BJ (cell line): ENCODE data around the gene HM13. TPM values are rescaled to one million over a fixed set of nuclear protein-coding genes. Genes with fewer than 3 reads are reported as not detected.

ENCODE experiments used
- CTCF ChIA-PET: fragments of 350-600 bp; formaldehyde crosslinking; extraction: SDS; loops from one replicate; lab custom pipeline; 2021; ENCODE audit warnings: antibody characterized with exemption, inconsistent platforms; lab: Yijun Ruan, JAX
- POLR2A ChIA-PET: fragments of 300-600 bp; sonication (Branson Sonifier 250); formaldehyde crosslinking; extraction: SDS; loops from one replicate; lab custom pipeline; 2021; ENCODE audit warnings: antibody characterized with exemption; lab: Charles Lee
- DNase-seq: peaks from one replicate; pipeline ENCODE4 v3.0.0-alpha.2; 2011; ENCODE audit warnings: low read depth
- H3K27me3 ChIP-seq: 2 replicates; pipeline ENCODE4 v1.6.0; 2011; ENCODE audit warnings: low read length; ENCODE audit not compliant: control insufficient read depth, insufficient read depth
- H3K36me3 ChIP-seq: 2 replicates; pipeline ENCODE4 v1.5.1; 2011; ENCODE audit warnings: low read length; ENCODE audit not compliant: control insufficient read depth, insufficient read depth
- H3K4me3 ChIP-seq: 2 replicates; pipeline ENCODE4 v1.5.1; 2011; ENCODE audit warnings: low read depth, mild to moderate bottlenecking, control low read depth, low read length
- CTCF ChIP-seq: IDR thresholded peaks from 2 replicates; pipeline ENCODE4 v1.5.1; 2011; ENCODE audit warnings: low read depth, mild to moderate bottlenecking, control low read depth, inconsistent platforms, low read length, moderate library complexity; ENCODE audit not compliant: insufficient read depth
- polyA plus RNA-seq: library from polyadenylated mRNA; depleted of rRNA; stranded (reverse); fragments of >200 nt; gene quantifications from 2 replicates; pipeline ENCODE4 v1.2.3, GENCODE V29; 2011

HM13 gene
- polyA plus RNA-seq, 1 experiment: 324 TPM

- Histone ChIP-seq H3K27me3 (no peaks in the 10 kb centered on the region), H3K4me3 (no peak overlapping the region), H3K36me3 (peaks cover 7% of the 10 kb centered on the region)
- no peak for DNase-seq
- ChIA-PET CTCF (interaction anchor here (0.7 to 3.2 kb wide), 4 partner anchors 37 to 89 kb away, joined by 4 to 11 read pairs (median 4); no protein-coding TSS in a partner anchor), POLR2A (interaction anchor here (0.6 kb wide), 1 partner anchor 35 kb away, joined by 3 read pairs; no protein-coding TSS in a partner anchor)
- TF ChIP-seq CTCF: no peak
Measured at GRCh38 chr20:31523361-31524283, 9.4 kb downstream of the HM13 start.

- Histone ChIP-seq H3K27me3 (no peaks in the 10 kb centered on the region), H3K4me3 (no peak overlapping the region), H3K36me3 (peaks cover 8% of the 10 kb centered on the region)
- CTCF ChIA-PET: interaction anchor here (0.7 to 1.0 kb wide), 4 partner anchors 10 to 86 kb away, joined by 4 read pairs; no protein-coding TSS in a partner anchor
- POLR2A ChIA-PET: no interaction called here
- DNase-seq: no peak
- TF ChIP-seq CTCF: no peak
Measured at GRCh38 chr20:31527266-31527665, 13.0 kb downstream of the HM13 start.

GRCh38 chr20:31535298-31535697 is 21.1 kb downstream of the HM13 start:
- ChIA-PET CTCF (interaction anchor here (0.9 kb wide), 1 partner anchor 13 kb away, joined by 3 read pairs; no protein-coding TSS in a partner anchor), POLR2A (no interaction called here)
- TF ChIP-seq CTCF: no peak
- H3K27me3 ChIP-seq: no peaks in the 10 kb centered on the region
- peaks cover 47% of the 10 kb centered on the region for H3K36me3 ChIP-seq
- no peak overlapping the region for H3K4me3 ChIP-seq
- no peak for DNase-seq

DNA sequence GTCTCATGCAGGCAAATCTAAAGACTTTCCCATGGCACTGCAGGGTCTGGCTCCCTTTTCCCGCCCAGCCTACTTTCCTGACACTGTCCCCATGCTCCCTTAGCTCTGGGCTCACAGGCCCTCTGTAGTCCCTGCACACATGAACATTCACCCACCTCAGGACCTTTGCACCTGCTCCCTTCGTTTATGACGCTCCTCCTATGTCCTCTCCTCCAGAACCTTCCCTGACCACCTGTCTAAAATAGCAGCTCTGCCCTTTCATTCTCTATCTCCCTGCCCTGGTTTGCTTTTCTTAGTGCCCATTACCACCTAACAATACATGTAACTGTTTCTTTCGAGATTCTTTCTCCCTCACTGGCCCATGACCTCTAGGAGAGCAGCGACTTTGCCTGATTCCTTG is 22.3 kb downstream of the HM13 start:
- no peak for DNase-seq
- TF ChIP-seq CTCF: no peak
- H3K27me3 ChIP-seq: no peaks in the 10 kb centered on the region
- no peak overlapping the region for H3K4me3 ChIP-seq
- POLR2A ChIA-PET: no interaction called here
- H3K36me3 ChIP-seq: peaks cover 47% of the 10 kb centered on the region
- CTCF ChIA-PET: interaction anchor here (1.0 to 6.9 kb wide), 5 partner anchors 19 to 76 kb away, joined by 3 to 29 read pairs (median 4); partner anchors contain the start of gene HM13
